GM18499 (cell line): ENCODE results near the gene CRHR1.
"Not testable (repeated sequence)": the region's sequence is repeated elsewhere in the genome, so short reads cannot be mapped to it uniquely, and the experiment has no call there.

ENCODE experiments used
- ATAC-seq: cut with Tn5 transposase; IDR thresholded peaks from one replicate; pipeline ENCODE4 v1.9.1; 2021; ENCODE audit warnings: moderate number of reproducible peaks; ENCODE audit not compliant: insufficient read depth, unreplicated experiment

Gene CRHR1

DNA sequence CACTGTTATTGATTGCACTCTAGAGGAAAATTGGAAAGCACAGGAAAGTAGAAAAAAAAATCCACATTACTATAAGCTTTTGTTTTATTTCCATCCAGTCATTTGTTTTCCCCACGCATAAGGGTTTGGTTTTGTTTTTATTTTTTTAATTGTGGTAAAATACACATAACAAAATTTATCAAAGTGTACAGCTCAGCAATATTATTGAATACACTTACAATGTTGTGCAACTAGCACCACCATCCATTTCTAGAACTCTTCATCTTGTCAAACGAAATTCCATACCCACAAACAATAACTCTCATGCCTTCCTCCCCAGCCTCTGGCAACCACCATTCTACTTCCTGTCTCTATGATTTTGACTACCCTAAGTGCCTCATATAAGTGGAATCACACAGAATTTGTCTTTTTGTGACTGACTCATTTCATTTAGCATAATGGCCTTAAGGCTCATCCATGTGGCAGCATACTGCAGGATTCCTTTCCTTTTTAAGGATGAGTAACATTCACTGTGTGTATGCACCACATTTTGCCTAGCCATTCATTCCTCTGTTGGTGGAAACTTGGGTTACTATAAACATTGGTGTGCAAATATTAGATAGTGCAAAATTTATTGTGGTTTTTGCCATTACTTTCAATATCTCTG is 71.7 kb downstream of the CRHR1 start:
- no peak for ATAC-seq

GRCh38 chr17:45857977-45858708 is 74.0 kb downstream of the CRHR1 start:
- no peak for ATAC-seq

GRCh38 chr17:45861165-45861564 is 77.0 kb downstream of the CRHR1 start:
- no peak for ATAC-seq

DNA sequence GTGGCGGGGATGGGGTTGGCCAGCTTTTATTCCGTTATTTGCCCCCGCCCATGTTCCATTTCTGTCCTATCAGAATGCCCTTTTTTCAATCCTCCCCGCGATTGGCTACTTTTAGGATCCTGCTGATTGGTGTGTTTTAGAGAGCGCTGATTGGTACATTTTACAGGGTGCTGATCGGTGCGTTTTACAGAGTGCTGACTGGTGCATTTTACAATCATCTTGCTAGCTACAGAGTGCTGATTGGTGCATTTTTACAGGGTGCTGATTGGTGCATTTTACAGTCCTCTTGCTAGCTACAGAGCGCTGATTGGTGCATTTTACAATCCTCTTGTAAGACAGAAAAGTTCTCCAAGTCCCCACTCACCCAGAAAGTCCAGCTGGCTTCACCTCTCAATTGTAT is 78.0 kb downstream of the CRHR1 start:
- ATAC-seq: not testable (repeated sequence)

DNA sequence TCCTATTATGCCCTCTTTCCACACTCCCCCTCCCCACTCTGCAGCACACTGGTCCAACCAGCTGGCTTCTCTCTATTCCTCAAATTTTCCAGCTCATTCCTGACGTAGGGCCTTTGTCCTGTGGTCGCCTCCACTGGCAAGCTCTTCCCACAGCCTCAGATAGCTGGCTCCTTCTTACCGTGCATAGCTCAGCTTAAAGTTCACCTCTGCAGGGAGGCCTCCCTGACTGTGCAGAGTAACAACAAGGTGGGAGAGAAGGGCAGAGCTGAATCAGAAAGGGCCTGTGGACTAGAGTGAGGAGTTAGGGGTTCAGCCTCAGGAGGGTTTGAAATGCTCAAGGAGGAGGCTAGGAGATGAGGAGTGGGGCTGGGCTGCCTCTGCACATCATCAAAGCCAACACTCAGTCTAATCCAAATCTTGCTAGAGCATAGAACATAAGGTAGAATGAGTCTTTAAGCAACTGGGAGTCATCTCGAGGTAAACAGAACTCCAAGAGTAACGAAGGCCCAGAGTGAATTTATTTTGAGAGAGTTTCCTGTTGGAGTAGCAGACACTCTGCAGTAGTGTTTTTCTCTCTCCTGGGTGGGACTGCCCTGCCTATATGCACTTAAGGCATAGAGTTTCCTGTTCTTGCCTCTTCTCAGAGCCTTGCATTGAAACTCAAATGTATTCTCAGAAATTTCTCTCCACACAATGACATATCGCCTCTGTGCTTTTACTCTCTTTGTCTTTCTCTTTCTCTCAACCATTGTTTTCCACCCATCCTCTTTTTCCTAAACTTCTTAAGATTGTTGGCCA is 79.9 kb downstream of the CRHR1 start:
- no peak for ATAC-seq

DNA sequence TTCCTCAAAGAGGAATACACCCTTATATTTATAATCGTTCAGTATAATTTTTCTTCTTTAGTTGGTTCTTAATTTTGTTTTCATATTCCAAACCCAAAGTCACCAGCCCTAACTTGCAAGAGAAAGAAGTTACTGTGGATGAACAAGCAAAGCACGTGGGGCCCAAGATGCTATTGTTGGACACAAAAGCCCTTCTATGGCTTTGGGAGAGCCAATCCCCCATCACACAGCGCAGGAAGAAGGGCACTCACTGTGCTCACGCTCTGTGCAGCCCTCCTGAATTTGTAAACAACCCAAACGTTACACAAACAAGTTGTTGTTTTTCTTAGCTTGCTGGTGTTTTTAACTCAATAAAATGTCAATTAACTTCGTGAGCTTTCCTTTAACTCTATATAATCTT is 83.1 kb downstream of the CRHR1 start:
- no peak for ATAC-seq

GRCh38 chr17:45867702-45868101 is 83.6 kb downstream of the CRHR1 start:
- no peak for ATAC-seq

DNA sequence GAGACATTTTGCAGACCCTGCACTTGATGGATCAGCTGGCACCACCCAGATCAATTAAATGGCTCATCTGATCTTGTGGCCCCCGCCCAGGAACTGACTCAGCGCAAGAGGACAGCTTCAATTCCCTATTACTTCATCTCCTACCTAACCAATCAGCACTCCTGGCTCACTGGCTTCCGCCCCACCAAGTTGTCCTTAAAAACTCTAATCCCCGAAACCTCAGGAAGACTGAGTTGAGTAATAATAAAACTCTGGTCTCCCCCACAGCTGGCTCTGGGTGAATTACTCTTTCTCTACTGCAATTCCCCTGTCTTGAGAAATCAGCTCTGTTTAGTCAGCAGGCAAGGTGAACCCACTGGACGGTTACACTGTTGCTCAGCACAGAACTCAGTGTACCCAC is 84.2 kb downstream of the CRHR1 start:
- no peak for ATAC-seq

DNA sequence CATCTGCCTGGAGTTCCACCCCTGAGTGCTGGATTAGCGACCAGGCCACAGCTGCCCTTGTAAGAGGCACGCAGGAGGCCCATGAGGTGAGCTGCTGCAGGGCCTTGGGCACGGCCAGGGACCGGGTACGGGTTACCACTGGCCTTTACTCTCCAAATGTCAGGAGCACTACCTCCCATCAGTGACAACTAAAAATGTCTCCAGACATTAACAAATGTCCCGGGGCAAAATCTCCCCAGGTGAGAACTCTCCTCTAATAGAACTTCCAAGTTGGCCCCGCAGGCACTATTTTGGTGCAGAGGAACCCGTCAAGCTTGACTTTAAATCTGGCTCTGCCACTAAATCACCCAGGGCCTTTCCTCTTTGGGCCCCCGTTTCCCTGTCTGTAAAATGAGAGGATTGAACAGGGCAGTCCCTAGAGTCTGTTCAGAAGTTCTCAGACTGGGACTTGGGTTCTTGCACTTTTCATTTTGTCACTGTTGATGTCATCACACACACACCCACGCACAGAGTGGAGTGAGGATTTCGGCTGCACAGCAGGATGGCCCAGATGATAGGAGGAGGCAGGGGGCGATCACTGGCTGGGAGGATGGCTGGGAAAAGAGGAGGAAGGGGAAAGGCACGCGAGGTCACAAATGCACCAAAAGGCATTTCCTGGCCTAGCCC is 85.7 kb downstream of the CRHR1 start:
- ATAC-seq: no peak

DNA sequence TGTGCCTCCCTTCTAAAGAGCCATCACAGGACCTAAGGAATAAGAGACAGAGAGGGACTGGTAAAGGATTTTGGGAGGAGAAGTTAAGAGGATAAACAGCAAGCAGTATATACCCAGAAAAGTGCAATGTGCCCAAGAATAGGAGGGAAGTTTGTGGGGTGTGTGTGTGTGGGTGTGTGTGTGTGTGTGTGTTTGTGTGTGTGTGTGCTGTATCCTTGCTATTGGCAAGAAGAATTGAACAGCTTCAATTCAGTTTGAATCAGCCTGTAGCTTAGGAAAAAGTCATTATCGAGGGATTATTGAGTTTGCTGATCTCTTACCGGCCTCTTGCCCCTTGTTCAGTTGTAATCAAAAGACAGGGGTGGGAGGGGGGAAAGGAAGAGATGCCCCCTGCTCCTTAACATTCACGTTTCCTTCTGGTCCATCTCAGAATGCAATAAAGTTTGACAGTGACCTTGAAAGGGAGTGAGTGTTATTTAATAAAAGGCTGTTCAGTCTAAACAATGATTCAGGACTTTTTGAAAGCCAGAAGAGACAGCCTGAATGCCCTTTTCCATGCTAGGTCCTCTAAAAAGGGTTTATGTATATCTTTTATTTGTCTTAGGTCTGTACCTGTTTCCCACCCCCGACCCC is 86.3 kb downstream of the CRHR1 start:
- ATAC-seq: no peak

GRCh38 chr17:45871718-45872117 is 87.6 kb downstream of the CRHR1 start:
- no peak for ATAC-seq

- no peak for ATAC-seq
Observed at GRCh38 chr17:45873728-45874127, 89.6 kb downstream of the CRHR1 start.

DNA sequence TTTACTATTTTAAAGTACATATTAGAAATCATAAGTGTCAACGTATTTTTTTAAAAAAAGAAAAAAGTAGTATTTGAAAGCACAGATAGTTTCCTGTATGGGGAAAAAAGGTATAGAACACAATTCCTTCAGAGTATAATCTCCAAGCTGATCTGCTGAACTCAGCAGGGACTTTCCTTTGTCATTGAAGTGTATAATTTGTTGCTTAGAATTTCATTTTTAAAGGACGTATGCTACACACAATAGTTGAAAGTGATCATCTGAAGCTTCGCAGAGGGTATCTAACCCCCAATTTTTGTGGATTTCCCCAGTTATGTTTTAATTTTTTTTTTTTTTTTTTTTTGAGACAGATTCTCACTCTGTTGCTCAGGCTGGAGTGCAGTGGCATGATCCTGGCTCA is 90.0 kb downstream of the CRHR1 start:
- no peak for ATAC-seq

DNA sequence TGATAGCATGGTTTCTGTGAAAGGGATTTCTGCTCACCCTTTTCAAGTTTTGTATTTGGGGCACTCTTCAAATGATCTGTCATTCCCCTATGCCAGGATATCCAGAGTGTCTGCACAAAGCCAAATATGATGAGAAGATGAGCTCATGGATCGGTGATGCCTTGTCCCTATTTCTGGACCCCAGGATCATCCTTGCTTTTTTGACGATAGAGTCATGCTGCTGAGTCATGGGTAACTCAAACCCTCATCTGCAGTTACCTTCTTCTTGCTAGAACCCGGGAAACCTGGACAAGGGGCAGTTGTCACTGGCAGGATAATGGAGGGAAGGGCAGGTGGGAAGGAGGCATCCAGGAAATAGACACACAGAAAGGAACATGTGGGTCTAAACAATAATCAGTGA is 92.4 kb downstream of the CRHR1 start:
- ATAC-seq: no peak

GRCh38 chr17:45877467-45877866 is 93.3 kb downstream of the CRHR1 start:
- ATAC-seq: no peak

- ATAC-seq: no peak
Observed at GRCh38 chr17:45883063-45883462, 98.9 kb downstream of the CRHR1 start.
